GM19467 (cell line): ENCODE results near the gene GZMM.

Experiments used
- ATAC-seq: cut with Tn5 transposase; IDR thresholded peaks from one replicate; pipeline ENCODE4 v1.9.1; 2021; ENCODE audit warnings: mild to moderate bottlenecking, moderate library complexity; ENCODE audit not compliant: unreplicated experiment

GZMM gene

DNA sequence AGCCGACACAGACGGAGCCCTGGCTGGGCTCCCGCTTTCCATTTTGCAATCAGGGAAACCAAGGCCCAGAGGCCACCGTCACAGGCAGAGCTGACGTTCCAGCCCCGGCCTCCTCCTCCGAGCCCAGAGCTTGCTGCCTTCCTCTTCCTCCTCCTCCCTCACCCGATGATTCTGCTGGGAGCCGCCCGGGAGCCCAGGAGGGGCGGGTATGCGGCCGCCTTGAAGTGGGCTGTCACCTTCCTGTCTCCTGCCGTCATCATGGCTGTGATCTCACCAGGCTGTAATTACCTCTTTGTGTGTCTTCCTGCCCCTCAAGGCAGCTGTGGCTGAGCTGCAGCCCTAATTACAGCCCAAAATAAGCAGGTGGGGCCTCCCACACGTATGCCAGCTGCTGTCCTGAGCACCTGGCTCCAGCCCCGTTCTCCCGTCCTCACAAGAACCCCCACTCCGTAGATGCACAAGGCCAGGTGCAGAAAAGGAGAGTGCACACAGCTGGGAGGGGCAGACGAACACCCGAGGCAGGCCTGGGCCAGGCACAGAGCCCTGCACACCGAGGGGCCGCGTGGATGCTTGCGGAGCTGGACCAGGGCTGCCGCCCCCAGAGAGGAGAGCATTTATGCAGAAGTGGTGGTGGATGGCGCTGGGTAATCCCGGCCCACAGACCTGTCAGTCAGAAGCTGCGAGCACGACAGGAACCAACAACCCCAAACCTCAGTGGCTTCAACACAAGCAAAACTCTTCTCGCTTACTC lies 32.6 kb upstream of the GZMM start:
- ATAC-seq, result no peak

DNA sequence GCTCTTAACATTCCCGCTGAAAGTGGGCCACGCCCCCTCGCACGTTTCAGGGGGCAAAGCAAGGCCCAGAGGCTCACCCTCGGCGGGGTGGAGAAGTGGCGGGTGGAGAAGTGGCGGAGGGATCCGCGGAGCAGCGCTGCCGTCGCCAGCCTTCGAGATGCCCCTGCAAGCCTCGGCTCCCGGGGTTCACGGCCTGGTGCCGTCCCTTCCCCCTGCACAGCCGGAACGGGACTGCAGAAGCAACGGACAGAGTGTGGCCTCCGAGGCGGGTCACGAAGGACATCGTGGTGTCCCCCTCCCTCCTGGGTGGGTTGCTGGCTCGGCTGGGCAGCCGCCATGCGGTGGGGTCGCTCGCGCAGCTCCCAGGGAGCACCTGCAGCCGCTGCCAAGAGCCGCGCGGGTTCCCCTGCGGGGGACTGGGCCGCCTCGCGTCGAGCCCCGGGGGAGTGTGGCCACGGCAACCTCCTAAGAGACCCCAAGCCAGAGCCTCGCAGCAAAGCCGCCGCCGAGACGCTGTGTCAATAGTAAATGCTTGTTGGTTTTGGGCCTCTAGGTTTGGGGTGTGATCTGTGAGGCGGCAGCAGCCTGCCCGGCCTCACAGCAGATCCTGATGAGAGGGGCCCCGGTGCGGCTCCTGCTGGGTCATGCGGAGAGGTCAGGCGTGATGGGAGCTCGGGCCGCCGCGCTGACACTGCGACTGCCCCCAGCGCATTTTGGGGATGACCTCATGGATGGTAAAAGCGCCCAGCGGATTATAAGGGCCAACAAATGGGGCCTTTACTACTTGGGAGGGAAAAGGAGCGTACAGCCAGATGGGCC lies 31.1 kb upstream of the GZMM start:
- ATAC-seq, result no peak

DNA sequence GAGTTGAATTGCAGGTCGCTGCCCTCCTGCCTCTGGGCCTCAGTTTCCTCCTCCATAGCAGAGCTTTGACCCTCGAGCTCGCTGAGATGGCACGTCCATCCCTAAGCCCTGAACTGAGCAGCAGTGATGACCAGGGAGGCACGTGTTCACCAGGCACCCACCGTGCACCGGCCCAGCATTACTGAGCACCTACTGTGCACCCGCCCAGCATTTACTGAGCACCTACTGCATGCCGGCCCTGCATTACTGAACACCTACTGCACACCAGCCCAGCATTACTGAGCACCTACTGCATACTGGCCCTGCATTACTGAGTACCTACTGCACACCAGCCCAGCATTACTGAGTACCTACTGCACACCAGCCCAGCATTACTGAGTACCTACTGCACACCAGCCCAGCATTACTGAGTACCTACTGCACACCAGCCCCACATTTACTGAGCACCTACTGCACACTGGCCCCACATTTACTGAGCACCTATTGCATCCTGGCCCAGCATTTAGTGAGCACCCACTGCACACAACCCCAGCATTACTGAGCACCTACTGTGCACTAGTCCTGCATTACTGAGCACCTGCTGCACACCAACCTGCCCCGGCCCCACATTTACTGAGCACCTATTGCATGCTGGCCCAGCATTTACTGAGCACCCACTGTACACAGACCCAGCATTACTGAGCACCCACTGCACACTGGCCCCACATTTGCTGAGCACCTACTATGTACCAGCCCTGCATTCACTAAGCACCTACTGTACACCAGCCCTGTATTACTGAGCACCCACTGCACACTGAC lies 30.3 kb upstream of the GZMM start:
- no peak for ATAC-seq

DNA sequence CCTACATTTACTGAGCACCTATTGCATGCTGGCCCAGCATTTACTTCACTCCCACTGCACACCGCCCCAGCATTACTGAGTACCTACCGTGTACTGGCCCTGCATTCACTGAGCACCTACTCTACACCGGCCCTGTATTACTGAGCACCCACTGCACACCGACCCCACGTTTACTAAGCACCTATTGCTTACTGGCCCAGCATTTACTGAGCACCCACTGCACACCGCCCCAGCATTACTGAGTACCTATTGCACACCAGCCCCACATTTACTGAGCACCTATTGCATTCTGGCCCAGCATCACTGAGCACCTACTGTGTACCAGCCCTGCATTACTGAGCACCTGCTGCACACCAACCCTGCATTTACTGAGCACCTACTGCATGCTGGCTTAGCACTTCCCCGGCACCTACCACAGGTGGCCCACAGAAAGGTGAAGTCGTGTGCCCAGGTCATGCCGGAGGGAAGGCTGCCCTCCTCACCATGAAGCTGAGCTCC lies 29.6 kb upstream of the GZMM start:
- no peak for ATAC-seq

DNA sequence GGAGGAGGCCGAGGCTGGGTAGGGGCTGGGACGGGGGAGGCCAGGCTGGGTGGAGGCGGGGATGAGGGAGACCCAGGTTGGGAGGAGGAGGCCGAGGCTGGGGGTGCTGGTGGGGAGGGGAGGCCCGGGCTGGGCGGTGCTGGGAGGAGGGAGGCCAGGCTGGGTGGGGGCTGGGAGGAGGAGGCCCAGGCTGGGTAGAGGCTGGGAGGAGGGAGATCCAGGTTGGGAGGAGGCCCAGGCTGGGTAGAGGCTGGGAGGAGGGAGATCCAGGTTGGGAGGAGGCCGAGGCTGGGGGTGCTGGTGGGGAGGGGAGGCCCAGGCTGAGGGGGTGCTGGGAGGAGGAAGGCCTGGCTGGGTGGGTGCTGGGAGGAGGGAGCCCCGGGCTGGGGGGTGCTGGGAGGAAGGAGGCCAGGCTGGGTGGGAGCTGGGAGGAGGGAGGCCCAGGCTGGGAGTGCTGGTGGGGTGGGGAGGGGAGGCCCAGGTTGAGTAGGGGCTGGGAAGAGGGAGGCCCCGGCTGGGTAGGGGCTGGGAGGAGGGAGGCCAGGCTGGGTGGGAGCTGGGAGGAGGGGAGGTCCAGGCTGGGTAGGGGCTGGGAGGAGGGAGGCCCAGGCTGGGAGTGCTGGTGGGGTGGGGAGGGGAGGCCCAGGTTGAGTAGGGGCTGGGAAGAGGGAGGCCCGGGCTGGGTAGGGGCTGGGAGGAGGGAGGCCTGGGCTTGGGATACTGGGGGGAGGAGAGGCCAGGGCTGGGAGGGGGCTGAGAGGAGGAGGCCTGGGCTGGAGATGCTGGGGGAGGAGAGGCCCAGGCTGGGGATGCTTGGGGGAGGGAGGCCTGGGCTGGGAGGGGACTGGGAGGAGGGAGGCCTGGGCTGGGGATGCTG lies 25.9 kb upstream of the GZMM start:
- ATAC-seq, result no peak

DNA sequence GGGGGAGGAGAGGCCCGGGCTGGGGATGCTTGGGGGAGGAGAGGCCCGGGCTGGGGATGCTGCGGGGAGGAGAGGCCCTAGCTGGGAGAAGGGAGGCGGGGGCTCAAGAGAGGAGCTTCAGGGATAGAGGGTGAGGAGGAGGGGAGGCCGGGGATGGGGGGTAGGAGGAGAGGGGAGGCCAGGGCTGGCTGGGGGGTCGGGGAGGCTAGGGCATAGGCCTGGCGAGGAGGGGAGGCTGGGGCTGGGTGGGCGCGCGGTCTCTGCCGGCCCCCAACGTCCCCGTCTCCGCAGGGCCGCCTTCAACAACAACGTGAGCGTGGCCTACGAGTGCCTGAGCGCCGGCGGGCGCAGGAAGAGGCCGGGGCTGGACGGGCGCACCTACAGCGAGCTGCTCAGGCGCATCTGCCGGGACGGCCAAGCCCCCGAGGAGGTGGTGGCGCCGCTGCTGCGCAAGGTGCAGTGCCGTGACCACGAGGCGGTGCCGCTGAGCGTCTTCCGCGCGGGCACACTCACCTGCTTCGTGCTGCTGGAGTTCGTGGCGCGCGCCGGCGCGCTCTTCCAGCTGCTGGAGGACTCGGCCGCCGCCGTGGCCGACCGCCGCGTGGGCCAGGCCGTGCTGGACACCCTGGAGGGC lies 25.1 kb upstream of the GZMM start:
- ATAC-seq, result no peak

DNA sequence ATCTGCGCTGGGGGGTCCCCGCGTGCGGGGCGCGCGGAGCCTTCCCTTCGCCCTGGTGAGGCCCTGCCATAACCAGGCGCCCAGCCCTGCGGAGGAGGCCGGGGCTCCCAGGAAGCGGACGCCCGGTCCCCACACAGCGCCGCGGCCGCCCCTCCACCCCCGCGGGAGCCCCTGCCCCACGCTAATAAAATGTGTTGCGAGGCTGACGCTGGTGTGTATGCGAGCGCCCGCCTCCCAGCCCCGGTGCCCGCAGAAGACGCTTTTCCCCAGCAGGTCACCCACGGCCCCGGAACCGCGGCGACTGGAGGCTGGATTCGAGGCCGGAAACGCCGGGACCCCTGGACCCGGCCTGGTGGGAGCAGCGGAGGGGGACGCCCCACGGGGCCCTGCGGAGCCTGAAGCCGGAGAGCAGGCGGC lies 24.4 kb upstream of the GZMM start:
- ATAC-seq, result no peak

DNA sequence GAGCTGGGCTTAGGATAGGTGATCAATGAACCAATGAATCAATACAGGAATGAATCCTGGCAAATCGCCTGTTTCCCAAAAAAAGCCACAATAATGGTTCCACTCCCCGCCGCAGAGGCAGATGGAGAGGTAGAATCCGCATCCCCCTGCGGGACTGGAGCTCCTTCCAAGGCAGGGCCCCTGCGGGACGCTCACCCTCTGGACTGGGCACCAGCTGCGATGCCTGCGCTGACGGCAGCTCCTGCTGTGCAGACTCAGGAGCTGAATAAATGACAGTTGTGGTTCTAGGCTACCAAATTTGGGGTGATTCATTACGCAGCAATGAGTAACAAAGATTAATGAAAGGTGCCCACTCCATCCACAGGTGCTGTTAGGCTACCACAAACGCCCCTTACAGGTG lies 21.1 kb upstream of the GZMM start:
- no peak for ATAC-seq

DNA sequence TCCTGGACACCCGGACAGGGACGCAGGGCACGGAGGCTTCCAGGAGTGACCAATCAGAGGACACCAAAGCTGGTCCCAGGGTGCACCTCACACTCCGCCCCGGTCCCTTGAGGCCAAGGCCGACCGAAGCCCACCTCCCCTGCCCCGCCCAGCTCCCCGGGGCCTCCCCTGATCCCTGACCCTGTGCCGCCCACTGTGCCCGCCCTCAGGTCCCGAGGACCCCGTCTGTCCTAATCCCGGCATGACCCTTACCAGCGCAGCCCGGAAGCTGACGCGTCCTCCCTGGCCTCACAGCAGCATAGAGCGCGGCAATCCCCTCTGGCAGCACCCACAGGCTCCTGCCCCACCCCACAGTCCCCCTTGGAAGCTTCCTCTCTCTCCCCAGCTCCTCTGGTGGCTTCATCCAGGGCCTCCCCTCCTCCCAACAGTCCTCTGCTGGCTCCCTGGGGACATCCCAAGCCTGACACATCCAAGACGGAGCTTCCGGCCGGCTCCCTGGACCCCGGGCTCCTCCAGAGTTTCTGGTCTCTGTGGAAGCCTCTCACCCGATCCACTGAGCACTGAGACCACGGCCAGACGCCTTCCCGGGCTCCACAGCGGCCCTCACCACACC lies 19.7 kb upstream of the GZMM start:
- no peak for ATAC-seq

DNA sequence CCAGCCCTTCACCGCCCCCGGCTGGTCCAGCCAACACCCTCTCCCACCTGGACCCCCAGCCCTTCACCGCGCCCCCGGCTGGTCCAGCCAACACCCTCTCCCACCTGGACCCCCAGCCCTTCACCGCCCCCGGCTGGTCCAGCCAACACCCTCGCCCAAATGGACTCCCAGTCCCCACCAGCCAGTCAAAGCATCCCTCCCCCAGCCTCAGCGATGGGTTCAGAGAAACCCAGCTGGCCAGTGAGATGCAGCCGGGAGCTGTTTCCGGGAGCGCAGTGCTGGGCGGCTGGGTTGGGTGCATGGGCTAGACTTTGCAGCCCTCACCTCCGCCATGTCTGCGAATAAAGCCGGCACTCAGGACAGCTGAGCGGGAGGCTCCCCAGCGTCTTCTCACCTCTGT lies 18.8 kb upstream of the GZMM start:
- ATAC-seq, result no peak

DNA sequence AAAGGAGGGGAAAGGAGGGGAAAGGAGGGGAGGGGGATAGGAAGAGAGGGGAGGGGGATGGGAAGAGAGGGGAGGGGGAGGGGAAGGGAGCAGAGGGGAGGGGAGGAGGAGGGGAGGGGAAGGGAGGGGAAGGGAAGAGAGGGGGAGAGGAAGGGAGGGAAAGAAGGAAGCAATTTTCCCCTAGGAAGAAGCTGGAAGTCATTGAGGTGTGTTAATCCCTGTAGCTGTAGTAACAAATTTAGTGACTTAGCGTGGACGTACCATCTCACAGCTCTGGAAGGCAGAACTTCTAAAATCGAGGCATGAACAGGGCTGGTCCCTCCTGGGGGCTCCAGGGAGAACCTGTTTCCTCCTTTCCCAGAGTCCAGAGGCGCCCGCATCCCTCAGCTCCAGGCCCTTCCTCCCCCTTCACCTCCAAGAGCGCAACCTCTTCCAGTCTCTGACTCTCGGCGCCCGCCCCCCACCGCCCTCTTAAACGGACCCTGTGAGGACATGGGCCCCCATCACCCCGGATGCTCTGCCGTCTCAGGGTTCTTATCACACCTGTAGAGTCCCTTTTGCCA lies 17.9 kb upstream of the GZMM start:
- ATAC-seq, result no peak

DNA sequence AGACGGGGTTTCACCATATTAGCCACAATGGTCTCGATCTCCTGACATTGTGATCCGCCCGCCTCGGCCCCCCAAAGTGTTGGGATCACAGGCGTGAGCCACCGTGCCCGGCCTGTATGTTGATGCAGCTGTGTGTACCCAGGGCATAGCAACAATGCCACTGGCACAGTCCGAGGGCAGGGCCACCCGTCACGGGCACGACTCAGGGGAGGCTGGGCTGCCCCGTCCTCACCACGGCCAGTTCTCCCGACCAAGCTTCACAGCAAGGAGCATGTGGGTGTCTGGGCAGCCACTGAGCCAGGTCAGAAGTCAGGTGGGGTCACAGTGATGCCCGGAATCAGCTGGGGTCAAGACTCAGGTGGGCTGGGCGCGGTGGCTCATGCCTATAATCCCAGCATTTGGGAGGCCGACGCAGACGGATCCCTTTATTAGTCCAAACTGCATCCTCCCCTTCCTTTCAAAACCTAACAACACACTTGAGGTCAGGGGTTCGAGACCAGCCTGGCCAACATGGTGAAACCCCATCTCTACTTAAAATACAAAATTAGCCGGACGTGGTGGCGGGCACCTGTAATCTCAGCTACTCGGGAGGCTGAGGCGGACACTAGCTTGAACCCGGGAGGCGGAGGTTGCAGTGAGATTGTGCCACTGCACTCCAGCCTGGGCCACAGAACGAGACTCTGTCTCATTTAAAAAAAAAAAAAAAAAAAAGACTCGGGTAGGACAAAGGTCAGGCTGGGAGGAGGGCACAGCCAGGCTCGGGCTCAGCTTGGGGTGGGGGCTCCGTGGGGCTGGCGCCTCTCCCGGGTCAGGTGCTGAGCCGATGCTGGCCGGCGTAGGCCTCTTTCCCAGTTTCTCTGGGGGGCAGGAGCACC lies 13.5 kb upstream of the GZMM start:
- ATAC-seq, result no peak

DNA sequence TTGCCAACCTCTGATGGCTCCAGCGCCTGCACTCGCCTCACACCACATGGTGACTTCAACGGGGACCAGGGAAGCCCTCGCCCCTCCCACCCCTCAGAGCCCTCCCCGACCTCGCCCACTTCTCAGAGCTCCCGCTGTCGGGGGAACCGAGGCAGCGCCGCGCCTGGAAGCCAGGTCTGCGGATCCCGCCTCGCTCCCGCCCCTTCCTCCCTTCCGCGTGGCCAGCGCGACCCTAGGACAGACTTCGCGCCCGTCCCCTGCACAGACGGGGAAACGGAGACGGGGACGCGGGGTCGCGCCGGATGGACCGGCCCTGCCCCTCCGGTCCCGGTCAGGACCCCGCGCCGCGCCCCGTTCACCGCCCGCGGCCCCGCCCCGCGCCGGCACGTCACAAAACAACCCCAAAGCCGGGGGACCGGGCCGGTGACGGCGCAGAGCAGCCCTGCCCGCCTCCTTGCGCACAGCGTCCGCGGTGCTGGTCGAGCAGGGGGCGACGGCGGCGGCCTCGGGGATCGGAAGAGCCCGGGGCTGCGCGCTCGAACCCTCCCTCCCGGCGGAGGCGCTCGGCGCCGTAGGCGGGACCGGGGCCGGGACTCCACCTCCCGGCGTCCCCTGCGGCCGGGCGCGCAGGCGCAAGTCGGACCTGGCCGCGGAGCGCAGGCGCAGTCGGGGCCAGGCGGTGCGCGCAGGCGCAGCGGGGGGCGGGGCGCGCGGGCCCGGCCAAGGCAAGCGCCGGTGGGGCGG lies 12.7 kb upstream of the GZMM start:
- peak; percentile 57 for ATAC-seq

DNA sequence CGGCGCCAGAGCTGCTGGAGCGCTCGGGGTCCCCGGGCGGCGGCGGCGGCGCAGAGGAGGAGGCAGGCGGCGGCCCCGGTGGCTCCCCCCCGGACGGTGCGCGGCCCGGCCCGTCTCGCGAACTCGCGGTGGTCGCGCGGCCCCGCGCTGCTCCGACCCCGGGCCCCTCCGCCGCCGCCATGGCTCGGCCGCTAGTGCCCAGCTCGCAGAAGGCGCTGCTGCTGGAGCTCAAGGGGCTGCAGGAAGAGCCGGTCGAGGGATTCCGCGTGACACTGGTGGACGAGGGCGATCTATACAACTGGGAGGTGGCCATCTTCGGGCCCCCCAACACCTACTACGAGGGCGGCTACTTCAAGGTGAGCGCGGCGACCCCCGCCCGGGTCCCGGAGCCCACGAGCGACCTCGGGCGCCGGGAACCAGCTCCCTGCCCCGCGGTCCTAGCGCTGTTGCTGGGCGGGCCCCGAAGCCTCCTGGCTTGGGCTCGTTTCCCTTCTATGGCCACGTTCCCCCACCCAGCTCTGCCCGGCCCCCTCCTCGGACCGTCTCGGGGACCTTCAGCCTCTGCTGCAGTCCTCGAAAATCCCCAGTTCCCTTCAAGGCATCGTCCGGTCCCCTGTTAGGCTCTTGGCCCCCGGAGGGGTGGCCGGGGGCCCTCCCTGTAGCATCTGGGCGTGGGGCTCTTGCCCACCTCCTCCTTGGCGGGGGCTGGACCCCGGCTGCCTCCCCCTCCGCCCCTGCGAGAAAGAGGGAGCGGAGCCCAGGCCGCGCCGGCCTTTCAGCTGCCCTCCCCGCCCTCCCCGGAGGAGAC lies 11.9 kb upstream of the GZMM start, which contains the start of gene CDC34:
TSS of gene CDC34 (plus strand) at position 8 of the 808 bp plus-strand sequence. CDS start at position 180, 172 bp downstream.
- peak; percentile 20 for ATAC-seq

DNA sequence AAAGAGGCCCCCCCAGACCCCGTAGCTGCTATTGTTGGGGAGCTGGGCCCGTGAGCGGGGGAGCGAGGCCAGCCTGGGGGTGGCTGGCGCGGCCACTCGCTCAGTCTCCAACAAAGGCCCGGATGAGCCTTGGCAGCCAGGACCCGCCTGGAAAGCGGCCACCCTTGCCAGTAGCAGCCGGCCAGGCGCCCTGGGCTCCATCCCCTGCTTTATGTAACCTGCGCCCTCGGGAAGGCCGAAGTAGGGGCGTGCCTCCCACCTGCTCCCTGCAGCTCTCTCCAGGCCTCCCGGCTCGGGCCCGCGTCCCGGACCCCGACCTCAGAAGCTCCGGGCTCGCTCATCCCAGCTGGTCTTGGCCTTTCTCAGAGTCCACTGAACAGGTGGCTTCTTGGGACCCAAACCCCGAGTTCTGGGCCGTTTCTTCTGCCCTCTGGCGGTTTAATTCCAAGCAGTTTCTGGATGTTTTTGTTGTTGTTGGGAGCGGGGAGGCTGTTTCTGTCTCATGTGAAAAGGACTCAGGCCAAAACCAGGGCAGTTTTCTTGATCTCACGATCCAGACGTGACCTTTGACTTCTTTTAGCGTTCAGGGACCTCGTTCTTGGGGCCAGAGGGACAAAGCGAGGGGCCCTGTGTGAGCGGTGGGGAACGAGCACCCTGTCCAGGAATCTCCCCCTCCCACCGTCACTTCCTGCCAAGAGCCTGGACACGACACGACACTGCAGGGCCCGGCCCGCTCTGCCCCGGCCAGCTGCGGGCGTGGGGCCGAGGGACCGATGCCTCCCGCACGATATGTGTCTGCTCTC lies 11.1 kb upstream of the GZMM start:
- ATAC-seq, result no peak
